Breast epithelium (tissue), 4 donors: Measurements from ENCODE around the gene EHMT1. TPM values are rescaled to one million over a fixed set of nuclear protein-coding genes. Genes with fewer than 3 reads are reported as not detected.

Source experiments
- DNase-seq, 2 donors: peaks; one replicate each; pipeline ENCODE4 v3.0.0-alpha.2; 2019; ENCODE audit warnings: low spot score in 2 of 2
- H3K27ac ChIP-seq, 2 donors: fragments of 200-600 bp; sonication (generic) in 1 of 2; one replicate each; pipeline ENCODE4 v1.5.1; 2016 to 2019; ENCODE audit warnings: mild to moderate bottlenecking in 1 of 2
- H3K27me3 ChIP-seq, 2 donors: fragments of 200-600 bp; sonication (generic) in 1 of 2; one replicate each; pipeline versions ENCODE4 v1.5.1 to v1.6.0; 2017 to 2019; ENCODE audit warnings: control low read depth in 1 of 2, mild to moderate bottlenecking in 1 of 2
- H3K36me3 ChIP-seq: fragments of 200-600 bp; one replicate; pipeline ENCODE4 v1.5.1; 2019
- H3K4me1 ChIP-seq, 2 donors: fragments of 200-600 bp; sonication (generic); one replicate each; pipeline ENCODE4 v1.5.1; 2016 to 2019; ENCODE audit warnings: control low read depth in 1 of 2
- H3K4me3 ChIP-seq, 3 donors: fragments of 200-600 bp; sonication (generic); 1 replicate in 2 of 3; 2 replicates in 1 of 3; pipeline ENCODE4 v1.5.1; 2016 to 2019; ENCODE audit warnings: mild to moderate bottlenecking in 3 of 3, moderate library complexity in 2 of 3
- H3K9me3 ChIP-seq, 2 donors: fragments of 200-600 bp; sonication (generic) in 1 of 2; one replicate each; pipeline ENCODE4 v1.5.1; 2016 to 2019; ENCODE audit warnings: control low read depth in 1 of 2
- POLR2A ChIP-seq: fragments of 450-650 bp; IDR thresholded peaks from one replicate; pipeline ENCODE4 v1.6.1; 2016; ENCODE audit warnings: antibody characterized with exemption, mild to moderate bottlenecking, moderate library complexity
- POLR2AphosphoS5 ChIP-seq, 3 donors: sonication (generic); formaldehyde crosslinking; IDR thresholded peaks; one replicate each; pipeline ENCODE4 v1.6.1; 2017; ENCODE audit warnings: antibody characterized with exemption in 3 of 3
- intact Hi-C: fragments of 100-400 bp; cut with DNase I; formaldehyde crosslinking; loops from one replicate; pipeline ENCODE4 v1.15.1; 2023; ENCODE audit warnings: low total_unique reads
- total RNA-seq, 3 donors: library from RNA; depleted of rRNA; stranded (reverse); fragments of >200 nt; gene quantifications; one replicate each; pipeline ENCODE4 v1.1.0, GENCODE V29; 2016
- TF ChIP-seq, protein P1 (sequence below), 3 donors: fragments of 450-650 bp; IDR thresholded peaks; one replicate each; pipeline ENCODE4 v1.5.1; 2016 to 2017; ENCODE audit warnings: antibody characterized with exemption in 3 of 3, mild to moderate bottlenecking in 3 of 3, moderate library complexity in 3 of 3

The EHMT1 gene
- total RNA-seq, 3 donors from 2014 or later: 63.7 to 113 (median 91.2) TPM

DNA sequence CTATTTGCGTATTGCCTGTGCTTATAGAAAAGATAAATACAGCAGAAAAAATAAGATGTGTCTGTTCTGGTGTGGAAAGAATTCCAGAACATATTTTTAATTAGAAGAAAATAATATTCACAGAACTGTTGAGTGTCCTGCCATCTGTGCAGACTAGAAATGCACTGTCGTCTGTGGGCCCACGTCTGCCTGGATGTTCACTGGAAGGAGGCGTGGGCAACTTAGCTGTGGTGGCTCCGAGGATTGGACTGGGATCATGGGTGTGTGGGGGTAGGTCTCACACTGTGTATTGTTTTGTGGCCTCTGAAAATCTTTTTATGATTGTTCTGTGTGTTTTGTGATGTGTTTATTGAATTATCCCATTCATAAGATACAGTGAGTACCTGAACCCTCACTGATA is 132.8 kb downstream of the EHMT1 start:
- H3K36me3 ChIP-seq: no peaks in the 10 kb centered on the region
- H3K4me1 ChIP-seq: no peaks in the 10 kb centered on the region
- DNase-seq: no peak
- H3K27ac ChIP-seq: no peak overlapping the region
- H3K9me3 ChIP-seq: no peaks in the 10 kb centered on the region
- H3K4me3 ChIP-seq: no peak overlapping the region
- no peaks in the 10 kb centered on the region for H3K27me3 ChIP-seq
- TF ChIP-seq, protein P1, sequence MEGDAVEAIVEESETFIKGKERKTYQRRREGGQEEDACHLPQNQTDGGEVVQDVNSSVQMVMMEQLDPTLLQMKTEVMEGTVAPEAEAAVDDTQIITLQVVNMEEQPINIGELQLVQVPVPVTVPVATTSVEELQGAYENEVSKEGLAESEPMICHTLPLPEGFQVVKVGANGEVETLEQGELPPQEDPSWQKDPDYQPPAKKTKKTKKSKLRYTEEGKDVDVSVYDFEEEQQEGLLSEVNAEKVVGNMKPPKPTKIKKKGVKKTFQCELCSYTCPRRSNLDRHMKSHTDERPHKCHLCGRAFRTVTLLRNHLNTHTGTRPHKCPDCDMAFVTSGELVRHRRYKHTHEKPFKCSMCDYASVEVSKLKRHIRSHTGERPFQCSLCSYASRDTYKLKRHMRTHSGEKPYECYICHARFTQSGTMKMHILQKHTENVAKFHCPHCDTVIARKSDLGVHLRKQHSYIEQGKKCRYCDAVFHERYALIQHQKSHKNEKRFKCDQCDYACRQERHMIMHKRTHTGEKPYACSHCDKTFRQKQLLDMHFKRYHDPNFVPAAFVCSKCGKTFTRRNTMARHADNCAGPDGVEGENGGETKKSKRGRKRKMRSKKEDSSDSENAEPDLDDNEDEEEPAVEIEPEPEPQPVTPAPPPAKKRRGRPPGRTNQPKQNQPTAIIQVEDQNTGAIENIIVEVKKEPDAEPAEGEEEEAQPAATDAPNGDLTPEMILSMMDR (IDR thresholded peaks at IDR 0.05): no peak
- no peak for TF ChIP-seq POLR2AphosphoS5 (IDR thresholded peaks at IDR 0.05)
- TF ChIP-seq POLR2A: no peak
- intact Hi-C loops: no loop called here

DNA sequence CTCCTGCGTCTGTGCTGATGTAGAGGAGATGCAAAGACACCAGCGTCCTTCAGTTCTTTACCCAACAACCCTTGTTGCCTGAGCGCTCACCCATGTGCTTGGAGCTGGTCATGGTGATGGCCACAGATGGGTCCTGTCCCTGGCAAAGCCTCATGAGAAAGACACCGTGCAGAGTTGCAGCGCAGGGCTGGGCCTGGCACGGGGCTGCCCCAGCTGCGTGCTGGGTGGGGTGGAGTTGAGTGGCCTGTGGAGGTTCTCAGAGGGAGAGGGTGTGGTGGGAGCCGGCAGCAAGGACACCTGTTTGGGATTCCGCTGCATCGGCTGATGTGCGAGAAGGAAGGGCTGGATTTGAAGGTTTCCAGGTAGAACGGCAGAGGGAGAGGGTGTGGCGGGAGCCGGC is 133.6 kb downstream of the EHMT1 start:
- Histone ChIP-seq H3K9me3 (no peaks in the 10 kb centered on the region), H3K27me3 (no peaks in the 10 kb centered on the region), H3K36me3 (no peaks in the 10 kb centered on the region), H3K4me3 (no peak overlapping the region), H3K4me1 (no peaks in the 10 kb centered on the region), H3K27ac (no peak overlapping the region)
- DNase-seq: no peak
- TF ChIP-seq POLR2AphosphoS5 (IDR thresholded peaks at IDR 0.05) (no peak), POLR2A (no peak)
- TF ChIP-seq, protein P1 (IDR thresholded peaks at IDR 0.05): no peak
- intact Hi-C loops: no loop called here

DNA sequence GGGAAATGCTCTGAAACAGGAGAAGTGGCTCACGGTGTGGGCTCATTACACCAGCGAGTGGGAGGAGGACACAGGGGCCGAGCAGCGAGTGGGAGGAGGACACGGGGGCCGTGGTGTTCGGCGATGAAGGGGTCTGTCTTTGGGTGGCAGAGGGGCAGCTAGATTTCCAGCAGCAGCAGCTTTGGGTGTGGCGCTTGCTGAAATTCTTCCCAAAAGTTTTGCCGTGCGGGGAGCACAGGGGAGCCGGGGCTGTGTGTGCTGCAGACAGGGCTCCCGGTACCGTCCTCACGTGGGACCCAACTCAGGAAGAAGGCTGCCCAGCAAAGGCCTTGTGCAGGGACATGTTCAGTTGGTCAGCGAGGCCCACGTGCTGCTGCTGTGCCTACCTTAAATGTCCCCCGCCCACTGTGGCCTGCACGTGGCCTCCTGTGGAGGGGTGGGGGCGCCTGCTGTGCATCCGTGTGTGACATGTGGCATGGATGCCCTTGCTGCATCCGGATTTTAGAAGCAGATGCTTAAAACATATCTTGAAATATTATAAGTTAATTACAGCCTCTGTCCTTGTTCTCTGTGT is 134.5 kb downstream of the EHMT1 start:
- DNase-seq: no peak
- no peak overlapping the region for H3K4me3 ChIP-seq

DNA sequence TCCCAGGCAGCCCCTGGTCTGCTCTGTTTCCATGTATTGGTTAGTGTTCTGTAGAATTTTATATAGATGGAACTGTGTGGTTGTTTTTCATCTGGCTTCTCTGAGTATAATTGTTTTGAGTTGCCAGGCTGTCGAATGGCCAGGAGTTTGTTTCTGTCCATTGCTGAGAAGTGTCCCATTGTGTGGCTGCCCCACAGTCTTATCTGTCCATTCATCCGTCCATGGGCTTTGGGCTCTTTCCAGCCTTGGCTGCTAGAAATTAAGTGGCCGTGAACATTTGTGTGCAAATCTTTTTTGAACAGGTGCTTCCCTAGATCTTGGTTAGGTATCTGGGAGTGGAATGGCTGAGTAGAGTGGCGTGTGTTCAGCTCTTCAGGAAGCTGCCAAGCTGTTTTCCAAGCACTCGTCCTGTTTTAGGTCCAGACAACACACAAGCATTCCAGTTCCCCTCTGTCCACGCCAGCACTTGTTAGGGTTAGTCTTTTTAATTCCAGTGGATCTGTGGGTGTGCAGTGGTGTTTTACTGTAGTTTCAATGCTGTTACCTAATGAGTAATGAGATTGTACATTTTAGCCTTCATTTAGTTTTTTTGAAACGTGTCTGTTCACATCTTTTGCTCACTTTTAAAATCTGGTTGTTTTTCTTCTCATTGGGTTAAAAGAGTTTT is 136.6 kb downstream of the EHMT1 start:
- Histone ChIP-seq H3K27ac (no peak overlapping the region), H3K36me3 (no peaks in the 10 kb centered on the region), H3K4me1 (no peaks in the 10 kb centered on the region), H3K9me3 (no peaks in the 10 kb centered on the region), H3K27me3 (no peaks in the 10 kb centered on the region), H3K4me3 (no peak overlapping the region)
- intact Hi-C loops: no loop called here
- TF ChIP-seq, protein P1 (IDR thresholded peaks at IDR 0.05): no peak
- no peak for TF ChIP-seq POLR2AphosphoS5 (IDR thresholded peaks at IDR 0.05)
- no peak for TF ChIP-seq POLR2A
- DNase-seq: no peak

More for the DNA sequence above, 134.5 kb downstream of the EHMT1 start:
- intact Hi-C loops: no loop called here
- Histone ChIP-seq H3K27ac (no peak overlapping the region), H3K36me3 (no peaks in the 10 kb centered on the region), H3K27me3 (no peaks in the 10 kb centered on the region), H3K4me1 (no peaks in the 10 kb centered on the region), H3K9me3 (no peaks in the 10 kb centered on the region)
- TF ChIP-seq POLR2A: no peak
- no peak for TF ChIP-seq POLR2AphosphoS5 (IDR thresholded peaks at IDR 0.05)
- TF ChIP-seq, protein P1 (IDR thresholded peaks at IDR 0.05): no peak

DNA sequence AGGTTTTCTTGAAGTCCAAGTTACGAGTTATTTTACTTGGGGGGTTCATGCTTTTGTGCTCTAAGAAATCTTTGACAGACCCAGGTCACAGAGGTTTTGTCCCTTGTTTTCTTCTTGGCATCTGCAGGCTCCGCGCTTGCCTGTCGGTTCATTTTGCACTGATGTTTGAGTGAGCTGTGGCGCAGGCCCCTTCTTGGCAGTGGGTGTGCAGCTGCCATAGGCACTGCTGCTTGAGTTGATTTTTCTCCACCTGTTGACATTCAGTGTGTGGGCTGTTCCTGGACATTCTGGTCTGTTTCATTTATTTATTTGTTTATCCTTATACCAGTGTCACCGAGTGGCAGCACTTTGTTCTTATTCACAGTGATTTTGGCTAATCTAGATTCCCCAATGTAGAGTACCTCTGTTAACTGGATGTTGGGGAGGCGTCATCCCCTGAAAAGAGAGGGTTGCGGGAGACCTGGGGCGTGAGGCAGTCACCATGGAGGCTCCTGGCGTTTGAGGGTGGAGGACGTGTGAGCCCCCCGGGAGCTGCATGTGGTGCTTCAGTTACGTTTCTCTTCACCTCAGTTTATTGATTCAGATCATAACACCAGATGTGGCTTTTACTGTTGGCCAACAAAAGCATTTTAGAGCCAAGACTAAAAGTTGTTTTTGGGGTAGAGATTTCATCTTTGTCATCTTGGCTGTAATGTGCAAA is 137.4 kb downstream of the EHMT1 start:
- intact Hi-C loops: no loop called here
- no peaks in the 10 kb centered on the region for H3K36me3 ChIP-seq
- H3K27ac ChIP-seq: no peak overlapping the region
- H3K4me3 ChIP-seq: no peak overlapping the region
- TF ChIP-seq, protein P1 (IDR thresholded peaks at IDR 0.05): no peak
- TF ChIP-seq POLR2AphosphoS5 (IDR thresholded peaks at IDR 0.05) (no peak), POLR2A (no peak)
- H3K27me3 ChIP-seq: no peaks in the 10 kb centered on the region
- no peak for DNase-seq
- no peaks in the 10 kb centered on the region for H3K9me3 ChIP-seq
- no peaks in the 10 kb centered on the region for H3K4me1 ChIP-seq
